ENCODE measurements around the gene POLR1C. TPM values are rescaled to one million over a fixed set of nuclear protein-coding genes. Genes with fewer than 3 reads are reported as not detected.

The POLR1C gene
- total RNA-seq, 4 donors from 2014 or later, result 13.4 to 25.1 (median 16.7) TPM

DNA sequence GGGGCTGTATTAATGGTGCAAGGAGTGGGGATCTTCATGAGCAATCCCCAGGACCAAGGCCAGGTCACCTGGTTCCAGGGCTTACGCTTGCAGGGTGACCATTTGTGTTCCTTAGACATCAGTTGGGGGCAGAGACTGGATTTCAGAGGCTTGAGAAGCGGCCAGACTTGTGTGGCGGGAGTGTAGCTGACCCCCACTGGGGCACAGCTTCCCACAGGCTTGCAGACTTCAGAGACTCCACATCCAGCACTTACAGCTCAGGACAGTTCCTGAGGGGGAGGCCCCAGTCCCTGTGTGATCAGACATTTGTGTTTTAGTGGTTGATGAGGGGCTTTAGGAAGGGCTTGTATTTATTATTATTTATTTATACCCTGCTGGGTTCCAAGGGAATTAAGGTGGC, 24.2 kb upstream of the POLR1C start:
- Histone ChIP-seq H3K27me3 (no peaks in the 10 kb centered on the region), H3K4me3 (peak overlapping the region; percentile 24 to 45 (median 35)), H3K36me3 (peaks cover 0 to under 1% of the 10 kb centered on the region in 2 donors), H3K4me1 (peaks cover 12 to 25% of the 10 kb centered on the region in 2 donors), H3K9me3 (no peaks in the 10 kb centered on the region), H3K27ac (no peak overlapping the region)
- no peak for TF ChIP-seq POLR2A (IDR thresholded peaks at IDR 0.05)
- TF ChIP-seq, protein P1, sequence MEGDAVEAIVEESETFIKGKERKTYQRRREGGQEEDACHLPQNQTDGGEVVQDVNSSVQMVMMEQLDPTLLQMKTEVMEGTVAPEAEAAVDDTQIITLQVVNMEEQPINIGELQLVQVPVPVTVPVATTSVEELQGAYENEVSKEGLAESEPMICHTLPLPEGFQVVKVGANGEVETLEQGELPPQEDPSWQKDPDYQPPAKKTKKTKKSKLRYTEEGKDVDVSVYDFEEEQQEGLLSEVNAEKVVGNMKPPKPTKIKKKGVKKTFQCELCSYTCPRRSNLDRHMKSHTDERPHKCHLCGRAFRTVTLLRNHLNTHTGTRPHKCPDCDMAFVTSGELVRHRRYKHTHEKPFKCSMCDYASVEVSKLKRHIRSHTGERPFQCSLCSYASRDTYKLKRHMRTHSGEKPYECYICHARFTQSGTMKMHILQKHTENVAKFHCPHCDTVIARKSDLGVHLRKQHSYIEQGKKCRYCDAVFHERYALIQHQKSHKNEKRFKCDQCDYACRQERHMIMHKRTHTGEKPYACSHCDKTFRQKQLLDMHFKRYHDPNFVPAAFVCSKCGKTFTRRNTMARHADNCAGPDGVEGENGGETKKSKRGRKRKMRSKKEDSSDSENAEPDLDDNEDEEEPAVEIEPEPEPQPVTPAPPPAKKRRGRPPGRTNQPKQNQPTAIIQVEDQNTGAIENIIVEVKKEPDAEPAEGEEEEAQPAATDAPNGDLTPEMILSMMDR (IDR thresholded peaks at IDR 0.05 in 4 of 5, conservative IDR thresholded peaks at IDR 0.05 in 1 of 5), result no peak
- DNase-seq (peak in 1 of 2 donors; percentile 35), ATAC-seq (peak; percentile 68 to 83)
- in situ Hi-C loops (cut with MboI; ENCODE audit: low sequenced_read_pairs in 4 of 4) (no loop called here), intact Hi-C loops (cut with DNase I; ENCODE audit: low total_unique reads) (loop anchor here (1.0 kb wide), 1 partner anchor 15 kb away; the partner anchor contains the start of gene TJAP1)

- TF ChIP-seq, protein P1 (IDR thresholded peaks at IDR 0.05 in 4 of 5, conservative IDR thresholded peaks at IDR 0.05 in 1 of 5), result no peak
- no peak for TF ChIP-seq POLR2A (IDR thresholded peaks at IDR 0.05)
- Histone ChIP-seq H3K4me3 (no peak overlapping the region), H3K36me3 (peaks cover 0 to 6% of the 10 kb centered on the region in 2 donors), H3K4me1 (peaks cover 12 to 27% of the 10 kb centered on the region in 2 donors), H3K9me3 (no peaks in the 10 kb centered on the region), H3K27me3 (no peaks in the 10 kb centered on the region), H3K27ac (no peak overlapping the region)
- in situ Hi-C loops (cut with MboI; ENCODE audit: low sequenced_read_pairs in 4 of 4) (no loop called here), intact Hi-C loops (cut with DNase I; ENCODE audit: low total_unique reads) (no loop called here)
- no peak for ATAC-seq
- no peak for DNase-seq
These were observed 23.7 kb upstream of the POLR1C start for GRCh38 chr6:43493230-43493629.

DNA sequence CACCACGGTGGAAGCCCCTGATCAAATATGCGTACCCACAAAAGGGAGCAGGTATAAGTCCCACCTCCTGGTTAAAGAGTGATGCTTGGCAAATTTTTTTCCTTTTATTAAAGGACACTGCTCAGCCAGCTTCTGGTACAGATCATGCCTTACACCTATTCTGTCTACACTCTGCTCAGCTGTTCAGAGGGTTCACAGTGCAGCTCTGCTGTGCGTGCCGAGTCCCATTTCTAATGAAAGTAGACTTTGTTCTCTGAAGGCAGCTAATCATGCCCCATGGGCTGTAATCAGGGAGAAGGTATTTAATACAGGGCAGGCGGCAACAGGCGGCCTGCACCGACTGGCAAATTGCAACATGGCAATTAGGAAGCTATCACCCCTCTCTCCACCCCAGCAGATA, 23.1 kb upstream of the POLR1C start:
- no peak overlapping the region for H3K4me3 ChIP-seq
- peaks cover 0 to 12% of the 10 kb centered on the region in 2 donors for H3K36me3 ChIP-seq
- intact Hi-C loops (cut with DNase I; ENCODE audit: low total_unique reads) (no loop called here), in situ Hi-C loops (cut with MboI; ENCODE audit: low sequenced_read_pairs in 4 of 4) (no loop called here)
- H3K4me1 ChIP-seq, result peaks cover 12 to 28% of the 10 kb centered on the region in 2 donors
- DNase-seq, result no peak
- H3K27ac ChIP-seq, result no peak overlapping the region
- H3K9me3 ChIP-seq, result no peaks in the 10 kb centered on the region
- no peaks in the 10 kb centered on the region for H3K27me3 ChIP-seq
- TF ChIP-seq, protein P1 (IDR thresholded peaks at IDR 0.05 in 4 of 5, conservative IDR thresholded peaks at IDR 0.05 in 1 of 5), result no peak
- no peak for TF ChIP-seq POLR2A (IDR thresholded peaks at IDR 0.05)
- ATAC-seq, result no peak

- Histone ChIP-seq H3K4me1 (peaks cover 12 to 31% of the 10 kb centered on the region in 2 donors), H3K4me3 (no peak overlapping the region), H3K27ac (no peak overlapping the region), H3K27me3 (no peaks in the 10 kb centered on the region), H3K36me3 (peaks cover 0 to 17% of the 10 kb centered on the region in 2 donors), H3K9me3 (no peaks in the 10 kb centered on the region)
- no peak for DNase-seq
- no peak for TF ChIP-seq POLR2A (IDR thresholded peaks at IDR 0.05)
- TF ChIP-seq, protein P1 (IDR thresholded peaks at IDR 0.05 in 4 of 5, conservative IDR thresholded peaks at IDR 0.05 in 1 of 5), result no peak
- no peak for ATAC-seq
- intact Hi-C loops (cut with DNase I; ENCODE audit: low total_unique reads), result no loop called here
- in situ Hi-C loops (cut with MboI; ENCODE audit: low sequenced_read_pairs in 4 of 4), result no loop called here
These were observed 22.6 kb upstream of the POLR1C start for GRCh38 chr6:43494321-43494720.

- ATAC-seq, result no peak
- H3K4me1 ChIP-seq, result peaks cover 12 to 31% of the 10 kb centered on the region in 2 donors
- intact Hi-C loops (cut with DNase I; ENCODE audit: low total_unique reads) (no loop called here), in situ Hi-C loops (cut with MboI; ENCODE audit: low sequenced_read_pairs in 4 of 4) (no loop called here)
- TF ChIP-seq, protein P1 (IDR thresholded peaks at IDR 0.05 in 4 of 5, conservative IDR thresholded peaks at IDR 0.05 in 1 of 5), result no peak
- no peak for TF ChIP-seq POLR2A (IDR thresholded peaks at IDR 0.05)
- peaks cover 0 to 22% of the 10 kb centered on the region in 2 donors for H3K36me3 ChIP-seq
- H3K27ac ChIP-seq, result no peak overlapping the region
- no peak for DNase-seq
- H3K27me3 ChIP-seq, result no peaks in the 10 kb centered on the region
- H3K9me3 ChIP-seq, result no peaks in the 10 kb centered on the region
- no peak overlapping the region for H3K4me3 ChIP-seq
These were observed 22.1 kb upstream of the POLR1C start for GRCh38 chr6:43494766-43495165.
